HG03521 (cell line): ENCODE measurements around the gene OXNAD1.

Experiments
- ATAC-seq: cut with Tn5 transposase; IDR thresholded peaks from one replicate; pipeline ENCODE4 v1.9.1; 2021; ENCODE audit warnings: mild to moderate bottlenecking, moderate library complexity; ENCODE audit not compliant: unreplicated experiment

Gene OXNAD1, protein sequence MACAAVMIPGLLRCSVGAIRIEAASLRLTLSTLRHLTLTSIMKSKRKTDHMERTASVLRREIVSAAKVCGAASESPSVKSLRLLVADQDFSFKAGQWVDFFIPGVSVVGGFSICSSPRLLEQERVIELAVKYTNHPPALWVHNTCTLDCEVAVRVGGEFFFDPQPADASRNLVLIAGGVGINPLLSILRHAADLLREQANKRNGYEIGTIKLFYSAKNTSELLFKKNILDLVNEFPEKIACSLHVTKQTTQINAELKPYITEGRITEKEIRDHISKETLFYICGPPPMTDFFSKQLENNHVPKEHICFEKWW

DNA sequence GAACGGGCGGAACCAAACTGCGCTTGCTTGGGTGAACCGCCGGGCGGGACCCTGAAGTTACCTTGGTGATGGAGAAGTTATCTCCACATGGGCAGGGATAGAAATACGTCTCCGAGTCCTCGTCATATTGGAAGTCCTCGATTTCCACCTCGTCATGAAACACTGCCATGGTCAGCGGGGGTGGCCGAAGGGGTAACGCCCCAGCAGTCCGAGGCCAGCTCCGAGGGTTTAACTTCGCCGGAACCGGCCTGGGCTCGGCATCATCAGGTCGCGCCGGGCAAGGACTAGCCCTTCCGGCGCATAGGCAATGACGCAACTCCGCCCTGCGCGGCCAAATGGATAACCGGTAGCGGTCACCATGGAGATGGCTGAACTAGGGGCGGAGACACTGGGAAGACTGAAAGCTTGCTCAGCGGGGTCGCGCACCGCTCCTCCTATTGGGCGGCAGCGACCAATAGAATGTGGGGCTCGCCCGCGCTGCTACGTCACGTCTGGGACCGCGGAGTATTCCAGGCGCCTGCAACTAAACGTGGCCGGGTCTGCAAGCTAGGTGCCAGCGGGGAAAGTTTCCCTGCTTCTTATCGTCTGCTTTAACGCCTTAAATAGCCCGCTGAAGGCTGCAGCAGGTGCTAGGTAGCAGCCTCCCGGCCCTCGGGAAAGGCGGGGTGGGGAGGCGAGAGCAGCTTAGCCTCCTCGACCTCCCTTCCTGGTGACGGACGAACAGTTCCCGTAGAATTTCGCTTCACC is at the start of gene OXNAD1, which contains the start of gene DPH3:
TSS of gene OXNAD1 (plus strand) at position 505 of the 747 bp plus-strand sequence. CDS start 5,741 bp downstream, outside the sequence.
TSS of gene DPH3 (minus strand) at position 236 of the 747 bp plus-strand sequence. CDS start at position 169, 67 bp downstream.
- ATAC-seq = peak; percentile 99

DNA sequence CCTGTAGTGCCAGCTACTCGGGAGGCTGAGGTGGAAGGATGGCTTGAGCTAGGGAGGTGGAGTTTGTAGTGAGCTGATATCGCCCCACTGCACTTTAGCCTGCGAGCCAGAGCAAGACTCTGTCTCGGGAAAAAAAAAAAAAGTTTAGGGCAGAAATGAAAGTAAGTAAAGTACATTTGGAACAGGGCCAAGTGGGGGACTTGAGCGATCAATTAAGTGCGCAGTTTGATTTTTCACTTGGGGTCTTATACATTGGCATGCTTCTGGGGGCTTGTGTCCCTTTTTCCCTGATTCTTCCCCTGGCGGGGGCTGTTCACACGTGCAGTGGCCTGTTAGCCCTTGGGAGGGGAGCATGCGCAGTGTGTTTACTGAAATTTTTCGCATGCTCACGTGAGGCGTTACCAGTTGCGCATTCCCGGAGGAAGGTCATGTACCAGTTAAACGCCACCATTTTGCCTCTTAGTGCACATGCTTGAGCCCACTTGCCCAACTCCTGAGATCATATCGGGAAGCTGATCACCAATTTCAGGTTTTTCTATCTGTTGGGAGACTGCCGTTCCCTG is 48.6 kb upstream of the OXNAD1 start:
- ATAC-seq = no peak

DNA sequence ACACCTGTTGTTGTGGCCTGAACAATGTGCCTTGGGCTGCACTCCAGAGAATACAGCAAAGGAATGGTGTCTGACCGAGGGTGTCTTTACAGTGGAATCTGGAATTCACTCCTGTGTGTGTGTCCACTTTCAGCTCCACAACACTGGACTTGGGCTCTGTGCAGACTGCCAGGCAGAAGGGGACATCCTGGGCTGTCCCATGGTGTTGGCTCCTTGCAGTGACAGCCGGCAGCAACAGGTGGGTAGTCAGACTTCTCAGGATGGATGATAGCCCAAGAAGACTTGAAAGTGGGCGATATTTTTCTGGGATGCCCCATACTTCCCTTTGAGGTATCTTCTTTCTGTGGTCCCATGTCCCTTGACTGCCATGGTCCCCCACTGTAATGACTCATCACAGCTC is 45.2 kb upstream of the OXNAD1 start:
- no peak for ATAC-seq

DNA sequence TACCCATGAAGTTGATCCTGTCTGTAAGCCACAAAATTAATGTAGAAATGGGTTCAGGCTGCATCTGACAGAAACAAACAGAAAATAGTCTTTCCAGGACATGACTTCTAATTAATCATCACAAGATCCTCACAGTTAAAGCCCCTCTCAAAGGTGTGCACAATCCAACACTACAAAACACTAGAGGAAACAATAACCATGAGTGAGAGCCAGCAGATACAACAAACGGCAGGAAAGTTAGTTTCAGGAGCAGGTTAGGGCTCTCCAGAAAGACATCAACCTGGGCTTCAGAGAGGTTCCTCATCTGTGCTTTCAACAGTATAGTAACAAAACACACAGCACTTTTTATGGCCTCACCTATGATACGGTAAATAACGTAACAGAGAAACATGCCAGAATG is 43.0 kb upstream of the OXNAD1 start:
- ATAC-seq = no peak

DNA sequence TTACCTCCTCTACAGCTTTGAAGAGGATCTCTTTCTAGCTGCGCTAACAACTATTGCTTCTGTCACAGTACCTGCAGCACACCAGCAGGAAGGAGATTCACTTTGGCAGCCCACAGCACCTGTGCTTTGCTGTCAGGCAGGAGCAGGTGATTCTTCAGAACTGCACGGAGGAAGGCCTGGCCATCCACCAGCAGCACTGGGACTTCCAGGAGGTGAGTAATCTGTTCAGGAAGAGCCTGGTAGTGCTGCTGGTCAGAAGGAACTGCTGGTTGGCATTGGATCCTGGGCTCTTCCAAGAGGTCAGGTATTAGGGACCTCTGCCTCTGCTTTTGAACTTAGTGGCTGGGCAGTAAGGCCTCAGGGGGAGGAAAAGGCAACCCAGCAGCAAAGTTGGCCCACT is 42.5 kb upstream of the OXNAD1 start:
- no peak for ATAC-seq

DNA sequence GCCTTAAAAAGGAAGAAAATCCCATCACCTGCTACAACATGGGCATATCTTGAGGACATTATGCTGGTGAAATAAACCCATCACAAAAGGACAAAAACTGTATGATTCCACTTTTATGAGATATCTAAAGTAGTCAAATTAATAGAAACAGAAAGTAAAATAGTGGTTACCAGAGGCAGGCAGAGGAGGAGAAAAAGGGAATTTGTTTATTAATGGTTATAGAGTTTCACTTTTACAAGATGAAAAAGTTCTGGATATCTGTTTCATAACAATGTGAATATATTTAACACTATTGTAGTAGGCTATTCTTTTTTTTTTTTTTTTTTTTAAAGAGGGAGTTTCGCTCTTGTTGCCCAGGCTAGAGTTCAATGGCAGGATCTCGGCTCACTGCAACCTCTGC is 40.7 kb upstream of the OXNAD1 start:
- ATAC-seq = no peak

DNA sequence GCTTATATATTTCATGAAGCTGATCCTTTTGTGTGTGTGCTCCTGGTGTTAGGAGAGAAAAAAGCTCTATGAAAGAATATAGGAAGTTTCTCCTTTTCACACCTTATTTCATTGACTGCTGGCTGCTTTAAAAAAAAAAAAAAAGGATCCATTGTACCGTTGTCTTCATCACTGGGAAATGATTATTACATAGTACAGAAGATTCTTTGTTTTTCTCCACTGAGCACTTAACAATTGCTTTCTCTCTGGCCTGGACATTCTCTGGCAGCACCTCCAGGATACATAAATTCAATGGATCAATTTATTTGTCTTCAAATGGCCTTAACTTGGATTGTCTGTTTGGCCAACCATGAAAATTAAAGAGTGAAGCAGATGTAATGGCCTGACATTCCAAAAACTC is 37.4 kb upstream of the OXNAD1 start:
- no peak for ATAC-seq

DNA sequence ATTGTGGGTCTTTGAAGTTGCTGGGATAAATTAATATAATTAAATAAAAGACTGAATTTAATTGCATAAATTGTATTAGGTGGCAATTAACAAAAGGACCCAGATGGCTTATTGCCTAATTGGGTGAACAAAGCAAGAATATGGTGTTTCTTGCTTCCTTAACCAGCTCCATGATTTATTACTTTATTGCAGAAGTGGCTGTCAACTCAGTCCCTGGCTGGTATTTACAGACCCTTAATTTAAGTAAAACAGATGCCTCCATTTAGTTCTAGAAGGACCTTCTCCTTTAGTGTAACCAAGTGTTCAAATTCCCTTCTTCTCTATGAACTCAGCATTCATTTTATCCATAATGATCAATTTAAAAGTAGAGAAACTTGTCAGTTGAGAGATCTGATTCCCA is 35.3 kb upstream of the OXNAD1 start:
- ATAC-seq = no peak

DNA sequence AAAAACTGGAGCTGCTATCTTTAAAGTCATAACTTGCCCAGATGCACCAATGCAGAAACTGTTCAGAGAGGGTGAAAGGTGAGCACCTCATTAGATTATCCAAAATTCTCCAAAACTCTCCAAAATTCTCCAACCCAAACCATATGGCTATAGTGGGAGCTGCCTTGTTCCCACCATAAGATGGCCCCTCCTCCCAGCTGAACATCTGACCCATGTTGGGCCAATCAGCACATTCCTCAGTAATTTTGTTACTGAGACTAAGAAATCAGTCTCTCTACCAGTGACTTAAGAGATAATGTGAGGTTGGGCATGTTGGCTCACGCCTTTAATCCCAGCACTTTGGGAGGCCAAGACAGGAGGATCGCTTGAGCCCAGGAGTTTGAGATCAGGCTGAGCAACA is 33.0 kb upstream of the OXNAD1 start:
- ATAC-seq = no peak

DNA sequence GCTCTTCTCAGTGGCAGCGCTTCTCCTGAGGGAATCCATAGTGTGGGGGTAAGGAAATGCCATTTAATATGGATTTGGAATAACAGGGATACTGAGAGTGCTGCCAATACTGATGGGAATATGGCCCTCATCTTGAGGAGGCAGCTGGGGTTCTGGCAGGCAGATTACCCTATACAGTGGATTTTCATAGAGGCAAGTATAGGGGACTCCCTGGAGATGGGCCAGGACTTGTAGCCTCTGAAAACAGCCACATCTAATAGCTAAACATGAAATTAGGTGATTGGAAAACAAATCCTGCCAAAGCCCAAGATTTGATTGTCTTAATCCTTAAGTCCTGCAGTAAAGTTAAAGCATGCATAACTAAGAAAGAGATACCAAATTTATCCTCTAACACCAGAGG is 31.2 kb upstream of the OXNAD1 start:
- ATAC-seq = no peak

DNA sequence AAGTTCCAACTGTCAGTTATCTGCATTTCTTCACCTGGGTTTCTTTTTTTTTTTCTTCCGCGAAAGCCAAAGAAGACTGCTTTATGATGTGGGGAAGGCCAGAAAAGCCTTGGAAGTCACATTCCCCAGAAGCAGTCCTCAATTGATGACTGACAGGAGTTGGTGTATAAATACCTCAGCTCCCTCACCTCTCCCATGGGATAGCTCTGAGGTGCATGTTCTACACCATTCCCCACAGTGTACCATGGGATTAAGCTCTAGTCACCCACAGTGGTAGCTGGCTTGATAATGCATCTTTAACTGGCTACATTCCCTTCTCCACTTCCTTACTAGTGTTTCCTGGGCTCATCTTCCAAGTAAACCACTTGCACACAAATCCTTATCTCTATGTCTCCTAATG is 30.7 kb upstream of the OXNAD1 start:
- ATAC-seq = no peak

DNA sequence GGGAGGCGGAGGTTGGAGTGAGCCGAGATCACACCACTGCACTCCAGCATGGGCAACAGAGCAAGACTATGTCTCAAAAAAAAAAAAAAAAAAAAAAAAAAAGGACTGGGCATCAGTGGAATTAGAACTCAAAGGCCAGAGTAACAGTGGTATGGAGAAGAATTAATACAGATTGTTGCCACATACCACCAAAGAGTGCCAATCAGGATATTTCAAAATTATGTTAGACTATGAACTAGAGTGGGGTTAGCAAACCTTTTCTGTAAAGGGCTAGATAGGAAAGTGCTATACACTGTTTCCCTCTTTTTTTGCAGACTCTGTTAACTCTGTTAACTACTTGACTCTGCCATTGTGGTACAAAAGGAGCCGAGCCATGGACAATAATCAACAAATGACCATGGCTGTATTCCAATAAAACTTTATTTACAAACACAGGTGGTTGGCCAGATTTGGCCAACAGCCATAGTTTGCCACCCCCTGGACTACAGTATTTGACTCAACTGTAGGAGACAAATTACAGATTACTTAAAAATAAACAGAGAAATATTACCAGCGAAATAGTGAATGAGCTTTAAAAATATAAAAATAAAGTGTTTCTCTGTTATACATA is 28.9 kb upstream of the OXNAD1 start:
- no peak for ATAC-seq

DNA sequence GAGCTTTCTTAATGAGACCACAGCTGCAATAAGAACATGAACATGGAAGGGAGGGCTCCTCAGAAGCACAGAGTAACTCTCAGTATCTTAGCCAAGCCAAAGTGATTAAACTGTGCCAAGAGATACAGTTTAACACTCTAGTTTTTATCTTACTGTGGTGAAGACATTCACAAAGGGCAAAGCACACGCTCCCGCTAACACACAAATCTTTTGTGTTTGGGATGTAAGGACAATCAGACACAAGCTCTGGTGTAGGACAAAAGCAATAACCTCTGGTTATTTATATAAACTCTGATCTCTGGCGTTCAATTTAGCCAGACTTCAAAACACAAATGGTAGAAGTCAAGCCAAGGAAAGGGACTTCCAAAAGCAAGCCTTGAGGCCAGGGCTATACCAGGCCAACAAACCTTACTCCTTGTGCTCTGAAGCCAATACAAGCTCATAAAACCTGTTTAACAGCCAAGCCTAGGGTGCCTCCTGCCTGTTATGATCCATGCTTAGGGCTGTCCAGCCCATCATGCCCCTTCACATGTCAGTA is 28.1 kb upstream of the OXNAD1 start:
- no peak for ATAC-seq

DNA sequence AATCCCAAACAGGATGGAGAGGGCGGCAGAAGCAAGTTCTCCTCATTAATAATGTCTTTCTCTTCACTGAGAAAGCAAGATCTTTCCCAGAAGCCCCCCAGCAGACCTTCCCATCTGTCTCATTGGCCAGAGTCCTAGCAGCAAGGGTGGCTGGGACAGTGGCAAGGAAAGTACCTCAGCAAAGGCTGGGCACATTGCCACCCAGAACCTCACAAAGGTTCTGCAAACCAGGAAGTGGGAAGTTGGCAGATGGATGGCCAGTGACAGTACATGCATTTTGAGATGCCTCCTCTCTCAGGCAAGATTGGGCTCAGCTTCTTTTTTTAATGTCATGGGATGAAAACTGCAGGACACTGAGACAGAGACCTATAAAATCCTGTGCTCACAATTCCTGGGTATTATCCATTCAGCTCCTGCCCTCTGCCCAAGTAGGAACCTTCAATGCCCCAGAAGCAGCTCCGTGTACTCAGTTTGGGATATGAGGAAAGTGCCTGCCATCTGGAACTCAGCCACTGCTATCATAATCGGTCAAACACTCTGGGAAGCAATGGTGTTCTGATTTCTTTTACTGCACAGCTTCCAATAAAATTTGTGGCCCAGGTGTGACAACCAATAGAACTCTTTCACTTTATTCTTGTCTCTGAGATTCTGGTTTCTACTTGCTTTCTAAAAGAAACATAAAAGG is 25.8 kb upstream of the OXNAD1 start:
- ATAC-seq = no peak

DNA sequence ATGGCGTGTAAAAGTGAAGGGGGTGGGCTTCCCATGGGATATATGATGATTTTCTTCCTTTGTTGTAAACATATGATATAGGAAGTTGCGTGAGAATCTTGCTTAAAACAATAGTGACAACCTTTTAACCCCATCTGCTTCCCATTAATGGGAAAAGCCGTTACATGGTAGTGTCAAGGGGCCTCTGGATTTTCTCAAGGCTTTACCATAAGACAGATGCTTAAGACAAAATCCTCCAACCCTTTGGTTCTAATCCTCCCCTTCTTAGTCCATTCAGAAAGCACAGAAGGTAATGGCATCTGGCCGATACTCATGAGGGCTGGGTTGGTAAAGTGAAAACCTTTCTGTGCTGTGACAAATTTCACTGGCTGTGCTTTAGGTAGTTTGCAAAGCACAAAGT is 25.2 kb upstream of the OXNAD1 start:
- no peak for ATAC-seq

DNA sequence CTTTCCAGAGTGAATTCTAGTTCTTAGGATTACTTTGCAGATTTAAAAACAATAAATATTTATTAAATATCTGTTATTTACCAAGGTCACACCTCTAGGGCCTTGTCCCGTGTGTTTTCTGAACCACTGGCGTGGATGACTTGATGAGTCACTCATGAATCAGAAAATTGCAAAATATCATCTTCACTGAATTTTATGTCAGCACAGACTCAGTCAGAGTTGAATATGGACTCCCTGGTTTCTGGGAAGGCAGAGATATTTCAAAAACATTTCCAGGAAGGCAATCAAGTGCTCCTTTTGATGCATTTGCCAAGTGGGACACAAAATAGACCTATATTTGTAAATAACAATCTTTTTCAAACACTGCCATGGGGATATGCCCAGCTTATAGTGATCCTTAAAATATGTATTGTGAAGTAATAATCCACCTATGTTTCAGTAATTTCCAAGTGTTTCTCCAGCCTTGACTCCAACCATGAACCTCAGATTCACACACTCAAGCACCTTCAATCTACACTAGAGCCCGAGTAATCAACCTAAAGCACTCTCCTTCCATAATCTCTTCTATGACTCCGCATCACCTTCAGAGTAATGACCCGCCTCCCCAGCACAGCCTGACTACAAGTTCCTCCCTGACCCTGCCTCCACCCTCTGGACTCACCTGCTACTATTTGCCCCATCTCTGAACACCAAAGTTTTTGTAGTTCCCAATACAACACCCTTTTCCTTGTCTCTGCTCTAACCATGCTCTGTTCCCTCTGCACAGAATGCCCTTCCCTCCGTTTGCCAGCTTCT is 24.6 kb upstream of the OXNAD1 start:
- no peak for ATAC-seq

DNA sequence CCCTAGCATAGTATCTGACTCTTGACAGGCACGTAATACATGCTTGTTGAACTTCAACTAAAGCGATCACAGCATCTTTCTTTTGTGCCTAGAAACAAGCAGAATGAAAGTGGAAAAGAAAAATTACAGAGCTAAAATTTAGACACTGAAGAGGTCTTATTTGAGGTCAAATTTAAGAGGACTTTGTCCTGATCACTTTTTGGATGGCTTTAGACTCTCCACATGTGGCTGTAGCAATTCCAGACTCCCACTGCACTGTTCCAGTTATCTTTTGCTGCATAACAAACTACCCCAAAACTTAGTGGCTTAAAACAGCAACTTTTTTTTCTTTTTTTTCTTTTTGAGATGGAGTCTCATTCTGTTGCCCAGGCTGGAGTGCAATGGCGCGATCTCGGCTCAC is 23.8 kb upstream of the OXNAD1 start:
- ATAC-seq = no peak

DNA sequence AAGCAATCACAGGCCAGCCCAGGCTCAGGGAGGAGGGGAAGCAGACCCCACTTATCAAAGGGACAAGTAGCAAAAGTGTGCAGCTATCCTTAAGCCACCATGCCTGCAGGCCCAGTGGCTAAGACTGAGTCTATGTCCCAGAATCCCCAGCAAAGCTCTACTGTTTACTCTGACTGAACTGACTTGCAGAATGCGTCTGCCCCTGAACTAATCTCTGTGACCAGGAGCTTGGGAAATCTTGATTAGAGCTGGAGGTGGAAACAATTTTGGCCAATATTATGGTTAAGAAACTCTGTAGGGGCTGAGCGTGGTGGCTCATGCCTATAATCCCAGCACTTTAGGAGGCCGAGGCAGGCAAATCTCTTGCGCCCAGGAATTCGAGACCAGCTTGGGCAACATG is 22.8 kb upstream of the OXNAD1 start:
- ATAC-seq = no peak

DNA sequence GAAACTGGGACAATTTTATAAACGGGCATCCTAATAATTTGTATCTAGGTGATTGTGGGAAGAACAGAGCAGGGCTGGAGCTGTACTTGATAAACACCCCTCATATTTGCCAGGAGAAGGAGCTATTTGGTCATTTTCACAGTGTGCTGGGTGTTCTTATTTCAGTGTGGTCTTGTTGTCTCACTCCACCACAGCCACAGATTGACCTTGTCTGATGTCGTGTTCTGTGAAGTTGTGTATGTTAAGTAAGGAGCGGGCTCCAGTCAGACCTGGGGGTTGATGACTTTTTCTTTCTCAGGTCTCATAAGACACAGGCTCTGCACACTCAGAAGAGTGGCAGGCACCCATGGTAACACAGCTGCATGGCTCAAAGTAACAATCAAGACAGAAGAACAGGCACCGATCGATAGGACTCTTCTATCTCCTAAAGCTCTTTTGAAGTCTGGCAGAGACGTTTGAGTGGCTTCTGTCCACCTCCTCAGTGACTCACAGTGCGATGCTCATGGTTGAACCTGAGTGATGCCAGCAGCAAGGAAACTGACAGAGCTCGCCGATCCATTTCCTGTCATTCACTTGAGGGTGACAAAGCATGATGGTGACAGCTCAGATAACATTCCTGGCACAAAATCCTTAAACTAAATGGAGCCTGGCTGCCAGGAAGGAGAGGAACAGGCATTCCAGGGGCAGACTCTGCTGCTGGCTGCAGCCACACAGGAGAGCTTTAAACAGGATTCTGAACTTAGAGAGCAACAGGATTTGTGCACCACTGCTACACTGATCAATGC is 21.1 kb upstream of the OXNAD1 start:
- ATAC-seq = no peak
